ENCODE results near the gene RNF144B. TPM values are rescaled to one million over a fixed set of nuclear protein-coding genes. Genes with fewer than 3 reads are reported as not detected.

RNF144B gene
- total and polyA plus RNA-seq, 2 of the 13 experiments (the other 11 are each of a cell fraction or from before 2014, with no cell fraction given) = 1.8 to 4.3 TPM

DNA sequence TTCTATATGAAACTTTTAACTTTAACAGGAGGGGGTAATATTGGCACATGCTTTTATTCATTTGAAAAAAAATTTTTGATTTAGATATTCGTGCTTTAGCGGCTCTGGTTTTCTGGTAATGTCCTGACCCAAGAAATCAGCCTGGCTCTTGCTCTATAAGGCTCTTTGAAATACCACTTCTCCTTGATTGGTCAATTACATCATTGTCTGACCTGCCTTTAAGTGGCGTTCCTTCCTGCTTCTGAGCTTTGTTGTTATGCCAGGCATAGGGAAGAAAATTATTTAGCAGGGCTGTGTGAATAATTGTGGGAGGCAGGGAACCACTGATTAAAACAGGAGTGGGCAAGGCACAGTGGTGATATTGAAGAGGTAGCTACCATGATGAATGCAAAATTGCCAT lies 3.9 kb downstream of the RNF144B start (continued):
- no peak for TF ChIP-seq GLI4 (CRISPR knock-in tag; IDR thresholded peaks at IDR 0.05; ENCODE audit: borderline replicate concordance)
- no peak for TF ChIP-seq PAF1 (CRISPR knock-in tag; IDR thresholded peaks at IDR 0.05)
- TF ChIP-seq, protein P1, sequence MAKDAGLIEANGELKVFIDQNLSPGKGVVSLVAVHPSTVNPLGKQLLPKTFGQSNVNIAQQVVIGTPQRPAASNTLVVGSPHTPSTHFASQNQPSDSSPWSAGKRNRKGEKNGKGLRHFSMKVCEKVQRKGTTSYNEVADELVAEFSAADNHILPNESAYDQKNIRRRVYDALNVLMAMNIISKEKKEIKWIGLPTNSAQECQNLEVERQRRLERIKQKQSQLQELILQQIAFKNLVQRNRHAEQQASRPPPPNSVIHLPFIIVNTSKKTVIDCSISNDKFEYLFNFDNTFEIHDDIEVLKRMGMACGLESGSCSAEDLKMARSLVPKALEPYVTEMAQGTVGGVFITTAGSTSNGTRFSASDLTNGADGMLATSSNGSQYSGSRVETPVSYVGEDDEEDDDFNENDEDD (CRISPR knock-in tag; IDR thresholded peaks at IDR 0.05; ENCODE audit: borderline replicate concordance) = no peak
- no peak for TF ChIP-seq RXRB (CRISPR knock-in tag; IDR thresholded peaks at IDR 0.05; ENCODE audit: borderline replicate concordance)

DNA sequence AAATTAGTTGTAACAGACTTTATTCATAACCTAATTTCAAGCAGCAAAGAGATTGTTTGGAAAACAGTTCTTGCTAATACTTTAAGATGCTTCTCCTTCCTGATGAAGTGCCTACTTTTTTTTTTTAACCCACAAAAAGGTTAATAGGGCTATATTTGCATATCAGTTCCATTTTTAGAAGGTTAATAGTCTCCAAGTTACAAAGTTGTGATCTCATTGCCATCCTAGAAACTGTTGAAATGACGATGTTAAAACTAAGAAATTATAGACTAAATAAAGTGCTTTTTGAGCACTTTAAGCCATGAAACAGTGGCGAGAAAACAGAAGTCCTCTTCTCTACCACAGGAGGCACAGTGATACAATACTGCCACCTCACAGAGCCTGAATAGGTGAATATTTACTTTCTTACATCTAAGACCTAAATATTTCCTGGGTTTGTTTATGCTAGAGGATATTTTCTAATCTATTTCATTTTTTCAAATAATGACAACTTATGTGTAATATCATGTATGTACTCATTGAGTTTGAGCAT lies 5.3 kb downstream of the RNF144B start:
- FAIRE-seq = no peak
- 0 out of 3 replicates have a peak, but pooled peaks have one; percentile 42 for ATAC-seq
- Histone ChIP-seq H3K79me2 (ENCODE audit: insufficient read depth, low read length) (no peaks in the 10 kb centered on the region), H3K4me3 (replicated peaks in 1 of 3; ENCODE audit: insufficient read depth in 1 of 3, low read depth in 2 of 3, low read length in 3 of 3) (no peak overlapping the region), H2AFZ (ENCODE audit: low read length) (no peak overlapping the region), H3K9ac (ENCODE audit: insufficient read depth, low read depth, low read length) (no peak overlapping the region), H3K27ac (ENCODE audit: extremely low read length, insufficient read depth, low read length) (no peak overlapping the region), H4K20me1 (ENCODE audit: insufficient read depth, low read length) (no peaks in the 10 kb centered on the region), H3K4me1 (ENCODE audit: insufficient read depth, low read length) (peaks cover 29% of the 10 kb centered on the region), H3K9me3 (ENCODE audit: low read length) (no peaks in the 10 kb centered on the region), H3K27me3 (ENCODE audit: control insufficient read depth in 1 of 2, insufficient read depth in 2 of 2, low read length in 2 of 2) (no peaks in the 10 kb centered on the region; a peak in 1 of 5 replicates), H3K4me2 (ENCODE audit: low read depth, low read length) (no peak overlapping the region), H3K36me3 (replicated peaks in 1 of 2; ENCODE audit: control insufficient read depth in 1 of 2, insufficient read depth in 2 of 2, low read length in 2 of 2) (no peaks in the 10 kb centered on the region)
- POLR2A ChIA-PET = no interaction called here
- 91% methylated on average over 2 of the region's 2 CpGs for WGBS (ENCODE audit: low lambda C conversion rate)
- intact Hi-C loops (cut with micrococcal nuclease; ENCODE audit: unreplicated experiment) (no loop called here), in situ Hi-C loops (cut with HindIII; ENCODE audit: extremely low pct_ligation_motif_present, low pct_unique_long_range_greater_than_20kb) (no loop called here)
- TF ChIP-seq ZNF577 (CRISPR knock-in tag; IDR thresholded peaks at IDR 0.05; ENCODE audit: borderline replicate concordance, low read depth) = no peak
- TF ChIP-seq, protein P2, sequence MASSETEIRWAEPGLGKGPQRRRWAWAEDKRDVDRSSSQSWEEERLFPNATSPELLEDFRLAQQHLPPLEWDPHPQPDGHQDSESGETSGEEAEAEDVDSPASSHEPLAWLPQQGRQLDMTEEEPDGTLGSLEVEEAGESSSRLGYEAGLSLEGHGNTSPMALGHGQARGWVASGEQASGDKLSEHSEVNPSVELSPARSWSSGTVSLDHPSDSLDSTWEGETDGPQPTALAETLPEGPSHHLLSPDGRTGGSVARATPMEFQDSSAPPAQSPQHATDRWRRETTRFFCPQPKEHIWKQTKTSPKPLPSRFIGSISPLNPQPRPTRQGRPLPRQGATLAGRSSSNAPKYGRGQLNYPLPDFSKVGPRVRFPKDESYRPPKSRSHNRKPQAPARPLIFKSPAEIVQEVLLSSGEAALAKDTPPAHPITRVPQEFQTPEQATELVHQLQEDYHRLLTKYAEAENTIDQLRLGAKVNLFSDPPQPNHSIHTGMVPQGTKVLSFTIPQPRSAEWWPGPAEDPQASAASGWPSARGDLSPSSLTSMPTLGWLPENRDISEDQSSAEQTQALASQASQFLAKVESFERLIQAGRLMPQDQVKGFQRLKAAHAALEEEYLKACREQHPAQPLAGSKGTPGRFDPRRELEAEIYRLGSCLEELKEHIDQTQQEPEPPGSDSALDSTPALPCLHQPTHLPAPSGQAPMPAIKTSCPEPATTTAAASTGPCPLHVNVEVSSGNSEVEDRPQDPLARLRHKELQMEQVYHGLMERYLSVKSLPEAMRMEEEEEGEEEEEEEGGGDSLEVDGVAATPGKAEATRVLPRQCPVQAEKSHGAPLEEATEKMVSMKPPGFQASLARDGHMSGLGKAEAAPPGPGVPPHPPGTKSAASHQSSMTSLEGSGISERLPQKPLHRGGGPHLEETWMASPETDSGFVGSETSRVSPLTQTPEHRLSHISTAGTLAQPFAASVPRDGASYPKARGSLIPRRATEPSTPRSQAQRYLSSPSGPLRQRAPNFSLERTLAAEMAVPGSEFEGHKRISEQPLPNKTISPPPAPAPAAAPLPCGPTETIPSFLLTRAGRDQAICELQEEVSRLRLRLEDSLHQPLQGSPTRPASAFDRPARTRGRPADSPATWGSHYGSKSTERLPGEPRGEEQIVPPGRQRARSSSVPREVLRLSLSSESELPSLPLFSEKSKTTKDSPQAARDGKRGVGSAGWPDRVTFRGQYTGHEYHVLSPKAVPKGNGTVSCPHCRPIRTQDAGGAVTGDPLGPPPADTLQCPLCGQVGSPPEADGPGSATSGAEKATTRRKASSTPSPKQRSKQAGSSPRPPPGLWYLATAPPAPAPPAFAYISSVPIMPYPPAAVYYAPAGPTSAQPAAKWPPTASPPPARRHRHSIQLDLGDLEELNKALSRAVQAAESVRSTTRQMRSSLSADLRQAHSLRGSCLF (CRISPR knock-in tag; IDR thresholded peaks at IDR 0.05; ENCODE audit: borderline replicate concordance) = no peak
- TF ChIP-seq STAG1 (CRISPR knock-in tag; IDR thresholded peaks at IDR 0.05) = 0 out of 2 replicates have a peak, but pooled peaks have one; percentile 19
- TF ChIP-seq, protein P3, sequence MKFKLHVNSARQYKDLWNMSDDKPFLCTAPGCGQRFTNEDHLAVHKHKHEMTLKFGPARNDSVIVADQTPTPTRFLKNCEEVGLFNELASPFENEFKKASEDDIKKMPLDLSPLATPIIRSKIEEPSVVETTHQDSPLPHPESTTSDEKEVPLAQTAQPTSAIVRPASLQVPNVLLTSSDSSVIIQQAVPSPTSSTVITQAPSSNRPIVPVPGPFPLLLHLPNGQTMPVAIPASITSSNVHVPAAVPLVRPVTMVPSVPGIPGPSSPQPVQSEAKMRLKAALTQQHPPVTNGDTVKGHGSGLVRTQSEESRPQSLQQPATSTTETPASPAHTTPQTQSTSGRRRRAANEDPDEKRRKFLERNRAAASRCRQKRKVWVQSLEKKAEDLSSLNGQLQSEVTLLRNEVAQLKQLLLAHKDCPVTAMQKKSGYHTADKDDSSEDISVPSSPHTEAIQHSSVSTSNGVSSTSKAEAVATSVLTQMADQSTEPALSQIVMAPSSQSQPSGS (CRISPR knock-in tag; IDR thresholded peaks at IDR 0.05) = no peak
- CTCF ChIA-PET (ENCODE audit: low intra/inter-chr PET ratio, low total read pairs) = no interaction called here
- DNase-seq (ENCODE audit: low spot score) = no peak
- no TSS peak for BruUV-seq (replicated peaks)
